HEK293 (cell line): ENCODE results near the gene FAF2.

ENCODE experiments used
- CTCF ChIP-seq: fragments of 450-650 bp; formaldehyde crosslinking; IDR thresholded peaks from 2 replicates; pipeline ENCODE4 v1.5.1; 2016; ENCODE audit warnings: missing biosample characterization, missing genetic modification characterization
- KLF1 ChIP-seq: fragments of 450-650 bp; formaldehyde crosslinking; IDR thresholded peaks from 2 replicates; pipeline ENCODE4 v1.5.1; 2016; ENCODE audit warnings: missing biosample characterization, missing genetic modification characterization
- YY1 ChIP-seq: fragments of 450-650 bp; formaldehyde crosslinking; IDR thresholded peaks from 2 replicates; pipeline ENCODE4 v1.5.1; 2018; ENCODE audit warnings: missing biosample characterization, missing genetic modification characterization
- ZBTB17 ChIP-seq: fragments of 450-650 bp; formaldehyde crosslinking; IDR thresholded peaks from 2 replicates; pipeline ENCODE4 v1.5.1; 2016; ENCODE audit warnings: missing biosample characterization, missing genetic modification characterization
- ZBTB44 ChIP-seq: fragments of 450-650 bp; IDR thresholded peaks from 2 replicates; pipeline ENCODE4 v1.5.1; 2018; ENCODE audit warnings: missing biosample characterization, mild to moderate bottlenecking, missing genetic modification characterization
- ZNF121 ChIP-seq: fragments of 450-650 bp; formaldehyde crosslinking; IDR thresholded peaks from 2 replicates; pipeline ENCODE4 v1.5.1; 2016; ENCODE audit warnings: missing biosample characterization, missing genetic modification characterization
- ZNF24 ChIP-seq: fragments of 450-650 bp; formaldehyde crosslinking; IDR thresholded peaks from 2 replicates; pipeline ENCODE4 v1.5.1; 2016; ENCODE audit warnings: missing biosample characterization, missing genetic modification characterization
- ZNF274 ChIP-seq, 2 experiments: fragments of 200-500 bp in 1 of 2; fragments of 450-650 bp in 1 of 2; sonication (Bioruptor generic) in 1 of 2; formaldehyde crosslinking in 1 of 2; IDR thresholded peaks; 2 replicates each; pipeline versions ENCODE4 v1.5.1 to v1.6.1; 2014 to 2016; ENCODE audit warnings: borderline replicate concordance in 1 of 2, inconsistent platforms in 1 of 2, low read length in 1 of 2, missing biosample characterization in 1 of 2, missing genetic modification characterization in 1 of 2
- ZNF391 ChIP-seq: fragments of 450-650 bp; formaldehyde crosslinking; IDR thresholded peaks from 2 replicates; pipeline ENCODE4 v1.5.1; 2016; ENCODE audit warnings: low read depth, missing biosample characterization, missing genetic modification characterization, borderline replicate concordance
- ZNF398 ChIP-seq: fragments of 450-650 bp; formaldehyde crosslinking; IDR thresholded peaks from 2 replicates; pipeline ENCODE4 v1.5.1; 2017; ENCODE audit warnings: missing biosample characterization, missing genetic modification characterization
- ZNF48 ChIP-seq: fragments of 450-650 bp; formaldehyde crosslinking; IDR thresholded peaks from 2 replicates; pipeline ENCODE4 v1.5.1; 2016; ENCODE audit warnings: missing biosample characterization, missing genetic modification characterization
- ZNF530 ChIP-seq: fragments of 450-650 bp; formaldehyde crosslinking; IDR thresholded peaks from 2 replicates; pipeline ENCODE4 v1.5.1; 2016; ENCODE audit warnings: low read depth, missing biosample characterization, missing genetic modification characterization
- ZNF658 ChIP-seq: fragments of 450-650 bp; formaldehyde crosslinking; IDR thresholded peaks from 2 replicates; pipeline ENCODE4; 2016; ENCODE audit warnings: missing biosample characterization, missing genetic modification characterization
- TF ChIP-seq, protein P1 (sequence below): fragments of 450-650 bp; formaldehyde crosslinking; IDR thresholded peaks from 2 replicates; pipeline ENCODE4 v1.5.1; 2016; ENCODE audit warnings: missing biosample characterization, missing genetic modification characterization, borderline replicate concordance

GRCh38 chr5:176413709-176414191 is 34.4 kb upstream of the FAF2 start:
- no peak for TF ChIP-seq ZNF48 (tag by site-specific recombination)
- no peak for TF ChIP-seq ZBTB17
- TF ChIP-seq CTCF, result no peak
- TF ChIP-seq YY1 (tag by site-specific recombination), result no peak
- no peak for TF ChIP-seq ZNF24 (tag by site-specific recombination)
- no peak for TF ChIP-seq ZNF658 (tag by site-specific recombination)
- TF ChIP-seq, protein P1, sequence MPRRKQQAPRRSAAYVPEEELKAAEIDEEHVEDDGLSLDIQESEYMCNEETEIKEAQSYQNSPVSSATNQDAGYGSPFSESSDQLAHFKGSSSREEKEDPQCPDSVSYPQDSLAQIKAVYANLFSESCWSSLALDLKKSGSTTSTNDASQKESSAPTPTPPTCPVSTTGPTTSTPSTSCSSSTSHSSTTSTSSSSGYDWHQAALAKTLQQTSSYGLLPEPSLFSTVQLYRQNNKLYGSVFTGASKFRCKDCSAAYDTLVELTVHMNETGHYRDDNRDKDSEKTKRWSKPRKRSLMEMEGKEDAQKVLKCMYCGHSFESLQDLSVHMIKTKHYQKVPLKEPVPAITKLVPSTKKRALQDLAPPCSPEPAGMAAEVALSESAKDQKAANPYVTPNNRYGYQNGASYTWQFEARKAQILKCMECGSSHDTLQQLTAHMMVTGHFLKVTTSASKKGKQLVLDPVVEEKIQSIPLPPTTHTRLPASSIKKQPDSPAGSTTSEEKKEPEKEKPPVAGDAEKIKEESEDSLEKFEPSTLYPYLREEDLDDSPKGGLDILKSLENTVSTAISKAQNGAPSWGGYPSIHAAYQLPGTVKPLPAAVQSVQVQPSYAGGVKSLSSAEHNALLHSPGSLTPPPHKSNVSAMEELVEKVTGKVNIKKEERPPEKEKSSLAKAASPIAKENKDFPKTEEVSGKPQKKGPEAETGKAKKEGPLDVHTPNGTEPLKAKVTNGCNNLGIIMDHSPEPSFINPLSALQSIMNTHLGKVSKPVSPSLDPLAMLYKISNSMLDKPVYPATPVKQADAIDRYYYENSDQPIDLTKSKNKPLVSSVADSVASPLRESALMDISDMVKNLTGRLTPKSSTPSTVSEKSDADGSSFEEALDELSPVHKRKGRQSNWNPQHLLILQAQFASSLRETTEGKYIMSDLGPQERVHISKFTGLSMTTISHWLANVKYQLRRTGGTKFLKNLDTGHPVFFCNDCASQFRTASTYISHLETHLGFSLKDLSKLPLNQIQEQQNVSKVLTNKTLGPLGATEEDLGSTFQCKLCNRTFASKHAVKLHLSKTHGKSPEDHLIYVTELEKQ (tag by site-specific recombination), result no peak
- TF ChIP-seq ZNF121 (tag by site-specific recombination), result no peak
- TF ChIP-seq ZNF391 (tag by site-specific recombination), result no peak
- no peak for TF ChIP-seq ZBTB44
- TF ChIP-seq KLF1 (tag by site-specific recombination), result no peak
- TF ChIP-seq ZNF530 (tag by site-specific recombination), result no peak
- no peak for TF ChIP-seq ZNF274 (IDR thresholded peaks at IDR 0.05; ENCODE audit: low read length)
- no peak for TF ChIP-seq ZNF274 (tag by site-specific recombination; IDR thresholded peaks at IDR 0.05; ENCODE audit: borderline replicate concordance)
- no peak for TF ChIP-seq ZNF398 (tag by site-specific recombination)
